ENCODE measurements around the gene PTGIR. TPM values are rescaled to one million over a fixed set of nuclear protein-coding genes. Genes with fewer than 3 reads are reported as not detected.
"Not testable (repeated sequence)": the region's sequence is repeated elsewhere in the genome, so short reads cannot be mapped to it uniquely, and the experiment has no call there.

Gene PTGIR
- total and polyA plus RNA-seq, 3 experiments from 2014 or later = 17.7 to 18.4 TPM; not detected in 1

DNA sequence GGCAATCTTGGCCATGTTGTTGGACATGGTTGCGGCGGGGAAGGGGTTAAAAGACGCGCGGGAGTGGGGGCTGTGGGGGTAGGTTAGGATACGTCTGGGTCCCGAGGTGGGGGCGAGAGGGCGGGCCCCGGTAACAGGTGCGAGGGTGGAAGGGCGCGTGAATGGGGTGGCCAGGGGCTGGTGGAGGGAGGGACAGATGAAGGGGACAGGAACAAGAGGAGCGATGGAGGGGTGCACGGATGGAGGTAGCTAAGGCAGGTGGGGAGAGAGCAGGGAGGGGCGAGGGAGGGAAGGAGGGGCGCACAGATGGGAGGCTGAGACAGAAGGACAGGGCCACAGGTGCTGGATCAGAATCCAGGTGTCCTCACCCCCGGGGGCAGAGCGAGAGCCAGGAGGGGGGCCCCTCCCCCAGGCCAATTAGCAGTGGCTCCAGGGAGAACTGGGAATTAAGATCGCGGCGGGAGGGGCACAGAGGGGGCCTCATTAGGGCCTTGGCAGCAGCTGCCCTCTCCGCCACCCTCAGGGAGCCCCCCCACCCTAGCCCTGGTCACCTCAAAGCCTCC is 9.8 kb upstream of the PTGIR start:
- H3K27ac Mint-ChIP-seq = peak overlapping the region in 5 of 8 donors; percentile 19 to 84 (median 36)
- peak overlapping the region in 4 of 7 donors; percentile 4 to 73 (median 40) for H3K4me3 Mint-ChIP-seq
- H3K9me3 ChIP-seq (ENCODE audit: low read length) = no peaks in the 10 kb centered on the region
- peaks cover 13 to 34% of the 10 kb centered on the region in 2 donors for H3K27me3 Mint-ChIP-seq
- no peak for DNase-seq
- no peaks in the 10 kb centered on the region for H3K9me3 Mint-ChIP-seq
- peaks cover 36% of the 10 kb centered on the region for H3K4me1 ChIP-seq (ENCODE audit: insufficient read depth, low read length)
- CTCF ChIA-PET = interaction anchor here (2.1 kb wide), 1 partner anchor 27 kb away, joined by 7 read pairs; the partner anchor contains the start of gene DACT3
- no peaks in the 10 kb centered on the region for H3K27me3 ChIP-seq (ENCODE audit: insufficient read depth, low read length, poor library complexity, severe bottlenecking)
- no peak overlapping the region for H3K27ac ChIP-seq (ENCODE audit: low read depth, low read length)
- H3K36me3 Mint-ChIP-seq = no peaks in the 10 kb centered on the region
- no peak overlapping the region for H3K4me3 ChIP-seq (ENCODE audit: low read length)
- H3K4me1 Mint-ChIP-seq = peaks cover 15 to 24% (median 21%) of the 10 kb centered on the region in 3 donors
- POLR2A ChIA-PET = interaction anchor here (0.6 to 0.7 kb wide), 2 partner anchors 80 to 312 kb away, joined by 3 read pairs; no protein-coding TSS in a partner anchor
- no peaks in the 10 kb centered on the region for H3K36me3 ChIP-seq (ENCODE audit: insufficient read depth, low read length)

DNA sequence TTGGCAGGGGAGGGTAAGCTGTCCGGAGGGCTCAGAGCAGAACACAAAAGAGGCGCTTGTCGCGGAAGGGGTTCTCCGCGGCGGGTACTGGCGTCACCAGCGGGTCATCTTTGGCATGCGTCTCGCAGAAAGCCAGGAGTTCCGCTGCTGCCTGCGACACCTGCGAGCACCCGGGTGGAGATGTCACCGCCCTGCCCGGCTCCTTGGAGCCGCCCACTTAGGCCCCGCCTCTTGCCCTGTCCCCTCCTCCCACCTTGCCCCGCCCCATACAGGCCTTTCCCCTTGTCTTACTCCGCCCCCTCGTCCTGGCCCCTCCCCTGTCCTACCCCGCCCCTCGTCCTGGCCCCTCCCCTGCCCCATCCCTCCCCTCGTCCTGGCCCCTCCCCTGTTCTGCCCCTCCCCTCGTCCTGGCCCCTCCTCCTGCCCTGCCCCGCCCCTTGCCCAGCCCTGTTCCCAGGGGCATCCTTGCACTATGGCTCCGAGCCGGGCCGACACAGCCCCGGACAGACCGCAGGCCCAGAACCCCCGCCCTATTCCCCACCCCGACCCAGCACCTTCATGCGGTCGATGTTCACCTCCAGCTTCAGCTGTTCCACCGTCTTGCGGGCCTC is 9.3 kb upstream of the PTGIR start:
- H3K27me3 Mint-ChIP-seq = peaks cover 13 to 34% of the 10 kb centered on the region in 2 donors
- H3K4me3 ChIP-seq (ENCODE audit: low read length) = peak overlapping the region; percentile 72
- peak overlapping the region; percentile 57 to 76 (median 68) for H3K4me3 Mint-ChIP-seq
- CTCF ChIA-PET = interaction anchor here (0.8 to 2.5 kb wide), 4 partner anchors 9 to 28 kb away, joined by 3 to 13 read pairs (median 8); no protein-coding TSS in a partner anchor
- peaks cover 30% of the 10 kb centered on the region for H3K4me1 ChIP-seq (ENCODE audit: insufficient read depth, low read length)
- peak overlapping the region in 7 of 8 donors; percentile 75 to 93 (median 87) for H3K27ac Mint-ChIP-seq
- H3K27me3 ChIP-seq (ENCODE audit: insufficient read depth, low read length, poor library complexity, severe bottlenecking) = no peaks in the 10 kb centered on the region
- peak overlapping the region; percentile 35 for H3K27ac ChIP-seq (ENCODE audit: low read depth, low read length)
- POLR2A ChIA-PET = interaction anchor here (0.6 to 0.7 kb wide), 3 partner anchors 81 to 640 kb away, joined by 3 to 4 read pairs (median 3); no protein-coding TSS in a partner anchor
- peak; percentile 83 to 93 (median 86) for DNase-seq
- H3K36me3 ChIP-seq (ENCODE audit: insufficient read depth, low read length) = no peaks in the 10 kb centered on the region
- H3K36me3 Mint-ChIP-seq = no peaks in the 10 kb centered on the region
- no peaks in the 10 kb centered on the region for H3K9me3 Mint-ChIP-seq
- no peaks in the 10 kb centered on the region for H3K9me3 ChIP-seq (ENCODE audit: low read length)
- peaks cover 15 to 22% (median 21%) of the 10 kb centered on the region in 3 donors for H3K4me1 Mint-ChIP-seq

DNA sequence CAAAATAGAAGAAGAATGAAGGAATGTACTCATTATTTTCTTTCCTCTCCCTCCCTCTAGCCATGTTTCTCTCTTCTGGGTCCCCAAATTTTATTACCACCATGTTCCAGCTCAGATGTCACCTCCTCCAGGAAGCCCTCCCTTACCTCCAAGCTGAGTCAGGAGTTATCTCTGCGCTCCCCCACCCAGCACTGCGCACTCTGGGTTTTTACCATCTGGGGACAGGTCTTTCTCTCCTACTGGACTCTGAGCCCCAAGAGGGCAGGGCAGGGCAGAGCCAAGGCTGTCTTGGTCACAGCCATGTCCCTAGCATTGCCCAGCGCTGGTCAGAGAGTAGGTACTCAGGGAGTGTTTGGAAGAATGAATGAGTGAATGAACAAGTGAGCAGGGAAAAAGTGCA is 8.2 kb upstream of the PTGIR start:
- Histone ChIP-seq H3K9me3 (ENCODE audit: low read length) (no peaks in the 10 kb centered on the region), H3K36me3 (ENCODE audit: insufficient read depth, low read length) (no peaks in the 10 kb centered on the region), H3K27me3 (ENCODE audit: insufficient read depth, low read length, poor library complexity, severe bottlenecking) (no peaks in the 10 kb centered on the region), H3K27ac (ENCODE audit: low read depth, low read length) (peak overlapping the region; percentile 35), H3K4me1 (ENCODE audit: insufficient read depth, low read length) (peaks cover 22% of the 10 kb centered on the region), H3K4me3 (ENCODE audit: low read length) (peak overlapping the region; percentile 72)
- peak overlapping the region in 4 of 7 donors; percentile 65 to 75 (median 70) for H3K4me3 Mint-ChIP-seq
- H3K9me3 Mint-ChIP-seq = no peaks in the 10 kb centered on the region
- peak overlapping the region in 6 of 8 donors; percentile 75 to 93 (median 86) for H3K27ac Mint-ChIP-seq
- H3K36me3 Mint-ChIP-seq = no peaks in the 10 kb centered on the region
- CTCF ChIA-PET = interaction anchor here (0.6 to 2.5 kb wide), 5 partner anchors 10 to 405 kb away, joined by 3 to 13 read pairs (median 5); no protein-coding TSS in a partner anchor
- peaks cover 15 to 22% (median 21%) of the 10 kb centered on the region in 3 donors for H3K4me1 Mint-ChIP-seq
- H3K27me3 Mint-ChIP-seq = peaks cover 13 to 34% of the 10 kb centered on the region in 2 donors
- DNase-seq = no peak
- POLR2A ChIA-PET = interaction anchor here (0.6 kb wide), 2 partner anchors 11 to 641 kb away, joined by 4 to 5 read pairs; no protein-coding TSS in a partner anchor

DNA sequence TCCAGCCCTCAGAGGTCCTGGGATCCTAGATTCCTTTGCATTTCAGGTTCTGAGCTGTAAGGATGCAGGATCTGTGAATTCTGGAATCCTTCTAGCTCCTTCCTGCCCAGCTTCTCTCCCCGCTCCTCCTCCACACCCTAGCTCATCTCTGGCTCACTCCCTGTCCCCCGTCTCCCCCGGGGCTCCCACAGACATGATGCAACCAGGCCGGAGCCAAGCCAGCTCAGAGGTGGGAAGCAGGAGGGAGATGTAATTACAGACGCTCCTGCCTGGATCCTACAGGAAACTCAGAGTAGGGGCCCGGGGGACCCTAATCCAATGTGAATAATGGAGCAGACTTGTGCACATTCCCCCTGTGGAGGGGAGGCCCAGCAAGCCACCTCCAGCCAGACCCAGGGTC is 6.6 kb upstream of the PTGIR start:
- no peak for DNase-seq
- Histone ChIP-seq H3K9me3 (ENCODE audit: low read length) (no peaks in the 10 kb centered on the region), H3K4me3 (ENCODE audit: low read length) (no peak overlapping the region), H3K4me1 (ENCODE audit: insufficient read depth, low read length) (peaks cover 19% of the 10 kb centered on the region), H3K27me3 (ENCODE audit: insufficient read depth, low read length, poor library complexity, severe bottlenecking) (no peaks in the 10 kb centered on the region), H3K27ac (ENCODE audit: low read depth, low read length) (no peak overlapping the region), H3K36me3 (ENCODE audit: insufficient read depth, low read length) (no peaks in the 10 kb centered on the region)
- Mint-ChIP-seq H3K36me3 (no peaks in the 10 kb centered on the region), H3K9me3 (no peaks in the 10 kb centered on the region), H3K27me3 (peaks cover 15 to 43% of the 10 kb centered on the region in 2 donors), H3K4me3 (no peak overlapping the region), H3K4me1 (peaks cover 15 to 22% (median 21%) of the 10 kb centered on the region in 3 donors), H3K27ac (peak overlapping the region in 1 of 8 donors; percentile 75)
- ChIA-PET POLR2A (interaction anchor here (1.3 kb wide), 1 partner anchor 31 kb away, joined by 3 read pairs; the partner anchor contains the start of gene CALM3), CTCF (interaction anchor here (1.0 to 1.4 kb wide), 4 partner anchors 14 to 97 kb away, joined by 3 to 8 read pairs (median 4); no protein-coding TSS in a partner anchor)

DNA sequence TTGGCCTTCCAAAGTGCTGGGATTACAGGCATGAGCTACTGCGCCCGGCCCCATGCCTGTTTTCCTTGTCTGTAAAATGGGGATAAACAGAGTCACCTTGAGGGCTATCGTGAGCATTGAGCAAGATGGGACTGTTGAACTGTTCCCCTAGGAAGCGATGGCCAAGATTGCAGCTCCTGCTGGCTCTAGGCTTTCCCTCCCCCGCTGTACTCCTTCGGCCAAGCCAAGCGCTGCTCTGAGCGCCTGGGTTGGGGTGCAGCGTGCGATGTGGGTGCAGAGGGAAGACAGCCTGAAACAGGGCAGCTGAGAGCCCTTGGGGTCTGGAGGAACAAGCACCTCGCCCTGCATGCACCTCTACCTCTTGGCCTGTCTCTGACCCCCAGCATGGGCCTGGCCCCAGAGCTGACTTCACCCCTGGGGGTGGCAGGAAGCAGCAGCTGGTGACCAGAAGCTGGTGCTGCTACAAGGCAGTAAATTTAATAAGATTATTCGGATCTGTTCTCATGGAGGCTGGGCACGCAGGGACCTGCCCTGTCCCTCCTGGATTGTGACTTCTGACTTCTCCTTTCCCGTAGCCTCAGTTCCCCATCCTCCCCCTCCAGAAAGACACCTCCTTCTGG is 5.8 kb upstream of the PTGIR start:
- no peaks in the 10 kb centered on the region for H3K36me3 ChIP-seq (ENCODE audit: insufficient read depth, low read length)
- no peak overlapping the region for H3K4me3 ChIP-seq (ENCODE audit: low read length)
- H3K27ac ChIP-seq (ENCODE audit: low read depth, low read length) = no peak overlapping the region
- ChIA-PET POLR2A (interaction anchor here (1.3 kb wide), 1 partner anchor 30 kb away, joined by 3 read pairs; the partner anchor contains the start of gene CALM3), CTCF (interaction anchor here (1.0 to 1.4 kb wide), 4 partner anchors 13 to 98 kb away, joined by 3 to 8 read pairs (median 4); no protein-coding TSS in a partner anchor)
- H3K27me3 ChIP-seq (ENCODE audit: insufficient read depth, low read length, poor library complexity, severe bottlenecking) = no peaks in the 10 kb centered on the region
- H3K9me3 ChIP-seq (ENCODE audit: low read length) = no peaks in the 10 kb centered on the region
- H3K4me1 ChIP-seq (ENCODE audit: insufficient read depth, low read length) = peaks cover 19% of the 10 kb centered on the region
- DNase-seq = no peak
- H3K27me3 Mint-ChIP-seq = peaks cover 15 to 43% of the 10 kb centered on the region in 2 donors
- H3K27ac Mint-ChIP-seq = no peak overlapping the region
- H3K36me3 Mint-ChIP-seq = no peaks in the 10 kb centered on the region
- H3K4me3 Mint-ChIP-seq = no peak overlapping the region
- peaks cover 15 to 22% (median 21%) of the 10 kb centered on the region in 3 donors for H3K4me1 Mint-ChIP-seq
- H3K9me3 Mint-ChIP-seq = no peaks in the 10 kb centered on the region

DNA sequence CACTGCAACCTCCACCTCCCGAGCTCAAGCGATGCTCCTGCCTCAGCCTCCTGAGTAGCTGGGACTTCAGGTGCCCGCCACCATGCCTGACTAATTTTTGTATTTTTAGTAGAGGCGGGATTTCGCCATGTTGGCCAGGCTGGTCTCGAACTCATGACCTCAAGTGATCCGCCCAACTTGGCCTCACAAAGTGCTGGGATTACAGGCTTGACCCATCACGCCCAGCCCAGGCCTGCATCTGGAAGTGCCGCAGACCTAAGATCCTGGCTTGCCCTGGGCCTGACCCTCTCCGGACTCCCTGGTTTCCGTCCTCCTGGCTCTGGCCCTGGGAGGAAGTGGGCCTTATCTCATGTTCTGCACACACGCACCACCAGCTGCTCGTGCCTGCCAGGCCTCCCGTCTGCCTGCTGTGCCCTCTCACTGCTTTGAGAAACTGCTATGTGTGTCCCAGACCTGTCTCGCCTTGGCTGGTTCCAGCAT is 4.7 kb upstream of the PTGIR start:
- no peak overlapping the region for H3K4me3 ChIP-seq (ENCODE audit: low read length)
- Mint-ChIP-seq H3K27me3 (peaks cover 12 to 47% of the 10 kb centered on the region in 2 donors), H3K4me1 (peaks cover 13 to 19% (median 16%) of the 10 kb centered on the region in 3 donors), H3K36me3 (no peaks in the 10 kb centered on the region), H3K4me3 (no peak overlapping the region), H3K27ac (no peak overlapping the region), H3K9me3 (no peaks in the 10 kb centered on the region)
- no peak overlapping the region for H3K27ac ChIP-seq (ENCODE audit: low read depth, low read length)
- H3K4me1 ChIP-seq (ENCODE audit: insufficient read depth, low read length) = peaks cover 23% of the 10 kb centered on the region
- H3K36me3 ChIP-seq (ENCODE audit: insufficient read depth, low read length) = no peaks in the 10 kb centered on the region
- no peak for DNase-seq
- no peaks in the 10 kb centered on the region for H3K9me3 ChIP-seq (ENCODE audit: low read length)
- ChIA-PET POLR2A (no interaction called here), CTCF (interaction anchor here (0.9 to 1.2 kb wide), 2 partner anchors 16 to 86 kb away, joined by 3 read pairs; no protein-coding TSS in a partner anchor)
- H3K27me3 ChIP-seq (ENCODE audit: insufficient read depth, low read length, poor library complexity, severe bottlenecking) = no peaks in the 10 kb centered on the region

DNA sequence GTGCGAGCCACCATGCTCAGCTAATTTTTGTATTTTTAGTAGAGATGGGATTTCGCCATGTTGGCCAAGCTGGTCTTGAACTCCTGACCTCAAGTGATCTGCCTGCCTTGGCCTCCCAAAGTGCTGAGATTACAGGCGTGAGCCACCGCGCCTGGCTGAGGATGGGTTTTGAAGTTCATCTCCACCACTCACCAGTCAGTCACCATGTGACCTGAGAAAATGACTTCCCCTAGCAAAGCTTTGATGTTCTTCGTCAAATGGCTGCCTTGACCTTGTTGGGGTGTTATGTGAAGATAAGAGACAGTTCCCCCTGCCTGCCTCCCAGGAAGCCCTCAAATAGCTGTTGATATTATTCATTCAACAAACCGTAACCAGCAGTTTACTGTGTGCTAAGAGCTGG is 4.1 kb upstream of the PTGIR start:
- H3K36me3 ChIP-seq (ENCODE audit: insufficient read depth, low read length); H3K4me3 ChIP-seq (ENCODE audit: low read length); H3K27ac Mint-ChIP-seq; H3K36me3 Mint-ChIP-seq; H3K9me3 ChIP-seq (ENCODE audit: low read length); DNase-seq; H3K9me3 Mint-ChIP-seq; H3K27ac ChIP-seq (ENCODE audit: low read depth, low read length); H3K4me3 Mint-ChIP-seq; POLR2A ChIA-PET; H3K27me3 ChIP-seq (ENCODE audit: insufficient read depth, low read length, poor library complexity, severe bottlenecking): not testable (repeated sequence)
- CTCF ChIA-PET = interaction anchor here (1.2 kb wide), 1 partner anchor 16 kb away, joined by 3 read pairs; no protein-coding TSS in a partner anchor
- peaks cover 11 to 15% (median 12%) of the 10 kb centered on the region in 3 donors for H3K4me1 Mint-ChIP-seq
- peaks cover 19% of the 10 kb centered on the region for H3K4me1 ChIP-seq (ENCODE audit: insufficient read depth, low read length)
- peaks cover 12 to 47% of the 10 kb centered on the region in 2 donors for H3K27me3 Mint-ChIP-seq
